ENCODE measurements around the gene ALOX12B.

GRCh38 chr17:8056232-8056975, 31.1 kb downstream of the ALOX12B start:
- TF ChIP-seq GATA2 (CRISPR knock-in tag; IDR thresholded peaks at IDR 0.05) = no peak
- TF ChIP-seq CTCF (IDR thresholded peaks at IDR 0.05) = no peak
- TF ChIP-seq MEF2A (IDR thresholded peaks at IDR 0.05; ENCODE audit: borderline replicate concordance, low read depth) = no peak
- TF ChIP-seq MAX (IDR thresholded peaks at IDR 0.05; ENCODE audit: low read depth) = no peak
- no peak for TF ChIP-seq USF2 (IDR thresholded peaks at IDR 0.05; ENCODE audit: borderline replicate concordance, low read depth, low read length)
- TF ChIP-seq YY1 (IDR thresholded peaks at IDR 0.05; ENCODE audit: low read depth) = no peak
- TF ChIP-seq POLR2AphosphoS5 (IDR thresholded peaks at IDR 0.05; ENCODE audit: low read depth, low read length) = no peak
- TF ChIP-seq ZBTB33 (IDR thresholded peaks at IDR 0.05; ENCODE audit: borderline replicate concordance, low read depth) = no peak
- no peak for TF ChIP-seq RAD21 (IDR thresholded peaks at IDR 0.05; ENCODE audit: low read length)
- TF ChIP-seq RFX5 (IDR thresholded peaks at IDR 0.05; ENCODE audit: low read length) = no peak
- TF ChIP-seq EP300 (IDR thresholded peaks at IDR 0.05; ENCODE audit: borderline replicate concordance in 1 of 2, low read depth in 1 of 2, low read length in 1 of 2) = no peak
- TF ChIP-seq FOXJ3 (CRISPR knock-in tag; IDR thresholded peaks at IDR 0.05) = no peak
- TF ChIP-seq REST (IDR thresholded peaks at IDR 0.05; ENCODE audit: low read depth, low read length) = no peak
